ENCODE data around the gene NTPCR.
"Not testable (repeated sequence)": the region's sequence is repeated elsewhere in the genome, so short reads cannot be mapped to it uniquely, and the experiment has no call there.

The NTPCR gene

GRCh38 chr1:232986527-232986922 is 36.1 kb downstream of the NTPCR start:
- no peak for DNase-seq

GRCh38 chr1:232987046-232987773 is 36.8 kb downstream of the NTPCR start:
- DNase-seq, result no peak

GRCh38 chr1:232987774-232988140 is 37.3 kb downstream of the NTPCR start:
- DNase-seq, result no peak

DNA sequence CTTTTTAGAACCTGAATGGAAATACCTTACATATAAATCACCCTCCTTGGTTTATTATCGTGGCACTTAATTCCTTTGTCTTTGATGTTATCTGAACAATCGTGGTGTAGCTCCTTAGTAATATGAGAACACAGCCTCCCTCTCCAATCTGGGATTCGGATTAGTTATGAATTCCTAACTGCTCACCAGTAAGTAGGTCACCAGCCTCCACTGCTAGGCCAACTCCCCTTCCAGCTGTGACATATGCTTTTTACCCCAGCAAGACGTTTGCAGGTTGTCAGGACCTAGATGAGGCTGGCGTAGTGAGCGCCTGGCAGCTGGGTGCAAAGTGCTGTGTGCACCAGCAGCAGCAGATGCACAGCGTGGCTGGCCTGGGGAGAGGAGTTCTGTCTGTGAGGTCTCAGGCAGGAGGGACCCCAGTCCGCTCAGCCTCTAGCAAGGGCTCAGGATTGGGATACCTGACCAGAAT is 38.2 kb downstream of the NTPCR start:
- DNase-seq, result no peak

DNA sequence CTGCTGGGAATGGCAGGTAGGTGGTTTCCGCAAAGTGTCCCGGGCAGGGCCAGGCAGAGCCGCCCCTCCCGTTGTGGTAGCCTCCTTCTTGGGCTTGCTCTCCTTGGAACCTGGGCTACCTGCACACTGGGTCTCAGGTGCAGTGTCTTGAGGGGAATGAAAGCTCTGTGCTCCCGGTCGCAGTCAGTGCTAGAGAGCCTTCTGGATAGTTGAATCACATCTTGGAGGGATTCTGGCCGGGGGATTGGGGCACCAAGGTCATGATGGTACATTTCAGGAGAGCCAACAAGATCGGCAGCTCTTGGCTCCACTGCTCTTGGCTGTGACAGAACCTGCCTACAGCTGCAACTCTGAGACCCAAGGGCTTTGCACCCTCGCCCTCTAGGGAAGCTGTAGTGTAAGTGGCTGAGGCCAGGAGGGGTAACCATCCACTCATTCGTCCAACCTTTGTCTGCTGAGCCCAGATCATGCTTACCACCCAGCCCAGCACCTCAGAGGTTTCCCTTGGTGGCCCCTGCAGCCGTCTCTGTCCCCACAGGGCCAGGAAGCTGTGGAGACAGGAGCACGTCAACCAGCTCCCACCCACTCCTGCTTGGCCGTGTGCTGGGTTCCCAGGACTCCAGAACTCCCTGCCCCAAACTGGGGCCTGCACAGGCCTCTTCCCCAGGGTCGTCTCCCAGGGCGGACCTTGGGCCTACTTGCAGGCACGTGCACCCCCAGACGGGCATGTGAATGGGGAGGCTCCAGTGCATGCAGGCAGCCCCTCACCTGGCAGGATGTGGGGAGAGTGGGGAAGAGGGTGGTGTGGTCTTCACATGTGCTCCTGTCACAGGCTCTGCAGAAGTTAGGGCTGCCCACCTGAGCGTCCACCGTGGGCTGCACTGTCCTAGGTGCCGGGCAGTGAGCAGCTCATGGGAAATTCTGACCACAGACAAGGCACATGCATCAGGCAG is 40.0 kb downstream of the NTPCR start:
- DNase-seq, result no peak

DNA sequence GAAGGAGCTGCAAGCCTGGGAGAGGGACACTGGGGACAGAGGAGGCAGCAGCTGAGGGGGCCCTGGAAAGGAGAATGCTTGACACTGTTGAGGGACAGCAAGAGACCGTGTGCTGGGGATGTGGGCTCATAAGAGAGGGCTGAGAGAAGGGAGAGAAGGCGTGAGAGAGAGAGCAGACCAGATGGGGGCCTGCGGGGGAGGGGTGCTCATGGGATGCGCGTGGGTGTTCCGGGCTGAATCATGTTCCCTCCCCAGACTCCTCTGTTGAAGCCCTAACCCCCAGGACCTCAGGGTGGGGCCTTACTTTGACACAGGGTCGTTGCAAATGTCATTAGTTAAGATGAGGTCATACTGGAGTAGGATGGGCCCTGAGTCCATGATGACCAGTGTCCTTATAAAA is 40.8 kb downstream of the NTPCR start:
- DNase-seq, result no peak

GRCh38 chr1:232992227-232992626 is 41.8 kb downstream of the NTPCR start:
- no peak for DNase-seq

GRCh38 chr1:232993555-232993954 is 43.1 kb downstream of the NTPCR start:
- DNase-seq, result no peak

- DNase-seq, result no peak
Observed at GRCh38 chr1:232995189-232995588, 44.8 kb downstream of the NTPCR start.

GRCh38 chr1:232996143-232996542 is 45.7 kb downstream of the NTPCR start:
- no peak for DNase-seq

GRCh38 chr1:232998138-232998537 is 47.7 kb downstream of the NTPCR start:
- DNase-seq, result no peak

DNA sequence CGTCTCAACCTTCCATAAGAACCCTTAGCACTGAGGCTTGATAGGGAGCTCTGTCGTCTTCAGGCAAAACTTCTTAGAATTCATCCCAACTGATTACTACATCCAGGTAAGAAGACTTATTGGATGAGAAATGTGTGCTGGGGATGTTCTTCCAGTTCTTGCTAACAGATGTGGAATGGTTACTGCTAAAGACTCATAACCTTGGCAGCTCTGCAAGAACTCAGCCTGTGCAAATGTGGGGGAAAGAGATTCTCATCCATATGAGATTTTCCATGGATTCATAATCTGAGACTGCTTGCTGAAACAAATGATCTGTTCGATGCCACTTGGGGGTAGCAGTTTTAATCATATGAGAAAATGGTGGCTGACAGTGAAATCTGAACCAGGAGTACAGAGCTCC is 48.2 kb downstream of the NTPCR start:
- DNase-seq, result no peak

DNA sequence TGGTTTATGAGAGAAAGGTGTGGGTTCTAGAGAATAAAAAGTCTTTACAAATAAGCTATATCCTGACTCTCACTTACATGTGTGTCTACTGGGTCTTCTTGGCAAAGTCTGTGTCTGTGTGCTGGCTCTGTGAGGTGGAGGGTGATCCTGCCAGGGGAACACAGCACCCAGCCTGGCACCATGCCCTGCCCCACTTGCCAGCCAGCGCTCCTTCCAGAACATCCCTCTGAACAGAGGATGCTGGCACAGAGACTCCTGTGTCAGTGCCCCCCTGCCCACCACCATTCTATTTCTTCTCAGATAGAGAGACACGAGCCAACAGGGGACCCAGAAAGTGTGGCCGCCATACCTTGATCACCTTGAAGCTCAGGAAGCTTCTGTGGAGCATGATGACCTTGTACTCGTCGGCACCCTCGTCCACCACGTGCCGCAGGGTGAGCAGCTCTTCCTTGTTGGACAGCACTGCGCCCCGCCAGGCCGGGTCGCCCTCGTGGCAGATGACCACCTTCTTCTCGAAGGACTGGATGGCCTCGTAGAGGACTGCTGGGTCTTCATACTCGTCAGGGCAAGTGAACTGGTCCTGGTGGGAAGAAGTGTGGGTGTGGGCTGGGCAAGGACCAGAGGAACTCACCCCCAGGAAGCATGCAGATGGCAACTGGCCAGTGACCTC is 49.7 kb downstream of the NTPCR start:
- no peak for DNase-seq

DNA sequence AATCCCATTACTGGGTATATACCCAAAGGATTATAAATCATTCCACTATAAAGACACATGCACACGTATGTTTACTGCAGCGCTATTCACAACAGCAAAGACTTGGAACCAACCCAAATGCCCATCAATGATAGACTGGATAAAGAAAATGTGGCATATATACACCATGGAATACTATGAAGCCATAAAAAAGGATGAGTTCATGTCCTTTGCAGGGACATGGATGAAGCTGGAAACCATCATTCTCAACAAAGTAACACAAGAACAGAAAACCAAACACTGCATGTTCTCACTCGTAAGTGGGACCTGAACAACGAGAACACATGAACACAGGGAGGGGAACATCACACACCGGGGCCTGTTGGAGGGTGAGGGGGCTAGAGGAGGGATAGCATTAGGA is 53.2 kb downstream of the NTPCR start:
- not testable (repeated sequence) for DNase-seq

DNA sequence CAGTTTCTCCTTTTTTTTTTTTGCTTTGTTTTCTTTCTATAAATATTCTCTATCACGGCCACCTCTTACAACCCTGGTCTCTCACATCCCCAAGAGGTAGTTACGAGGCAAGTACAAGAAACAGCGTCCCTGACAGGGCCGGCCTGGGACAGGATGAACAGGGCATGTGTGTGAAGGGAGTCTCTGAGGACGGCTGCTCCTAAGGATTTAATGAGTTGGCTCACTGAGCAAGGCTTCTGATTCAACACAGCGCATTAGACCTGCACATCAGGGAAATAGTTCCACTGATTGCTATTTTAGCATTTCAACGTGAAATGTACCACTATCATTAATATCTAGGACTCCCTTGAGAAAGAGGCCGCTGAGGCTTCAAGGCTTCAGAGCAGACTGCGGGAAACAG is 54.0 kb downstream of the NTPCR start:
- DNase-seq, result no peak

DNA sequence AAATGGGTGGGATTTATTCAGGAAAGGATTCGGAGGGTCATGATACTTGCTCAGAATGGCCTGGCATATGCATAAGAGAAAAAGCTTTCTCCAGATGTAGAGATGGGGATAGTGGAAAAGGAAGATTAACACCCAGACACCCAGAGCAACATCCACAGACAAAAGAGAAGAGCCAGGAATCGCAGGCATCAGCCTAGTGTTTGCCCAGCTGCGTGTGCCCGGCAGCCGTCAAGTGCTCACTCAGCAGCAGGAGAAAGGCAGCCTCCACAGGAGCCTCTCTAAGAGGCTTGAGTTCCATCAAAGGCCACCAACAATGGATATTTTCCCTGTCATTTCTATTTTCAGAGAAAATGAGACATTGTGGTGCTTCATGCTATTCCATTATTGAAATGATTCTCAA is 54.7 kb downstream of the NTPCR start:
- no peak for DNase-seq

GRCh38 chr1:233005703-233006102 is 55.3 kb downstream of the NTPCR start:
- no peak for DNase-seq

- DNase-seq, result no peak
Observed at GRCh38 chr1:233006108-233006507, 55.7 kb downstream of the NTPCR start.

- no peak for DNase-seq
Observed at GRCh38 chr1:233006541-233006973, 56.1 kb downstream of the NTPCR start.

GRCh38 chr1:233010146-233010545 is 59.7 kb downstream of the NTPCR start:
- DNase-seq, result peak; percentile 20

- DNase-seq, result no peak
Observed at GRCh38 chr1:233012021-233012420, 61.6 kb downstream of the NTPCR start.

- no peak for DNase-seq
Observed at GRCh38 chr1:233015965-233016364, 65.6 kb downstream of the NTPCR start.

DNA sequence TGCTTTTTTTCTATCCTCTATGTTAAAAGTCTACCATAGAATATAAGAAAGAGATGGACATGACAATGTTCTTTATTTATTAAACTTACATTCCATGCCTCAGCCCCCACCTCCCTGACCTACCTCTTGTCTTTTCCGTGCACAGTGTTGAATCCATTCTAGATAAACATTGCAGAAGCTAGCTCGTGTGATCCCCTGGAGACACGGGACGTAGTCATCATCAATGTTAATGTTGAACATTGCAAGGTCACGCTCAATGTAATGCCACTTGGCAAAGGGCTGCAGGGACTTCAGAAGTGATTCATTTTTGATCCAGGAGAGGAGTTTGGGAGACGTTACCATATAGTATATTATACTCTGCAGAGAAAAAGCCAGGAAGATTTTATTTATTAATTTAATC is 66.4 kb downstream of the NTPCR start:
- no peak for DNase-seq

DNA sequence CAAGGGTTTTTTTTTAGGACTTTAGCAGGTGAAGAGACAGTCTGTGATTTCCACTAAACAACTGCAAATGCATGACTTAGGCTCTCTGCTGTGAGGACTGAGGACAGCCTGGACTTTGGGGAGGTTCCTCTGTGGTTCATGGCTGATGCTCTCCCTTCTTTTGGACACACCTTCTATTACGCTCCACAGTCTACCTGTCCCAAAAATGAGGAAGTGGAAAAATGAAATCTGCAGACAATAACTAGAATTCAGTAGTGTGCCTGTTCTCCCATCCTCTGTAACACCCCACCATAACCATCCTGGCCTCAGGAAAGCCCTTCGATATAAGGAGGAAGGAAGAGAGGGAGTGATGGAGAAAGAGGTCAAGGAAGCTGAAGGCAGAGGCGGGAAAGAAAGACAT is 68.7 kb downstream of the NTPCR start:
- no peak for DNase-seq

Data from suppressor macrophage treated with lipopolysaccharide for 4 hours (primary cell).